ENCODE results near the gene RBP4. TPM values are rescaled to one million over a fixed set of nuclear protein-coding genes. Genes with fewer than 3 reads are reported as not detected.

The RBP4 gene
- polyA plus RNA-seq, 2 of the 4 experiments (the other 2 are of a cell fraction) = 6.0 to 8.2 TPM

GRCh38 chr10:93584445-93584844 is 16.6 kb downstream of the RBP4 start:
- TF ChIP-seq CTCF (IDR thresholded peaks at IDR 0.05) (no peak), EHMT2 (IDR thresholded peaks at IDR 0.05; ENCODE audit: low read depth) (no peak), KDM5A (IDR thresholded peaks at IDR 0.05) (no peak), ATOH8 (CRISPR knock-in tag; IDR thresholded peaks at IDR 0.05; ENCODE audit: low read depth) (no peak), HDAC2 (IDR thresholded peaks at IDR 0.05) (no peak), RARB (CRISPR knock-in tag; IDR thresholded peaks at IDR 0.05) (no peak), HES2 (IDR thresholded peaks at IDR 0.05) (no peak), HEYL (CRISPR knock-in tag; IDR thresholded peaks at IDR 0.05) (no peak), CBX2 (IDR thresholded peaks at IDR 0.05; ENCODE audit: borderline replicate concordance, low read depth) (no peak), MAX (IDR thresholded peaks at IDR 0.05) (no peak), TP53 (CRISPR knock-in tag; IDR thresholded peaks at IDR 0.05) (no peak), E2F6 (IDR thresholded peaks at IDR 0.05; ENCODE audit: borderline replicate concordance, low read depth) (no peak), CHD4 (IDR thresholded peaks at IDR 0.05; ENCODE audit: borderline replicate concordance) (no peak), ESRRA (IDR thresholded peaks at IDR 0.05; ENCODE audit: borderline replicate concordance, low read length) (no peak), HMGXB4 (CRISPR knock-in tag; IDR thresholded peaks at IDR 0.05; ENCODE audit: borderline replicate concordance) (no peak)
- POLR2A ChIA-PET = no interaction called here
- Histone ChIP-seq H3K4me3 (no peak overlapping the region), H3K4me2 (no peak overlapping the region), H3K27ac (no peak overlapping the region), H3K9me3 (peaks cover 6% of the 10 kb centered on the region; the same call in 1 of the 3 replicates), H3K4me1 (peaks cover under 1% of the 10 kb centered on the region; the same call in 2 of the 3 replicates)
- CTCF ChIA-PET = interaction anchor here (0.5 to 1.3 kb wide), 3 partner anchors 15 to 991 kb away, joined by 3 to 4 read pairs (median 4); no protein-coding TSS in a partner anchor
- no peak for ATAC-seq
- FAIRE-seq = no peak
- no peak for DNase-seq (ENCODE audit: low read depth in 1 of 2, low spot score in 1 of 2)
- WGBS (ENCODE audit: missing lambda C conversion rate) = 85% methylated on average over 7 of the region's 7 CpGs

- H3K9me3 ChIP-seq = peaks cover 7% of the 10 kb centered on the region; the same call in 1 of the 3 replicates
- peak; percentile 50; the same call in 1 of the 2 replicates for TF ChIP-seq RFX5 (IDR thresholded peaks at IDR 0.05)
- TF ChIP-seq HMGXB4 (CRISPR knock-in tag; IDR thresholded peaks at IDR 0.05; ENCODE audit: borderline replicate concordance) = no peak
- ChIA-PET POLR2A (no interaction called here), CTCF (interaction anchor here (0.6 kb wide), 1 partner anchor 23 kb away, joined by 3 read pairs; no protein-coding TSS in a partner anchor)
- WGBS (ENCODE audit: missing lambda C conversion rate) = 66% methylated on average over 6 of the region's 6 CpGs
- no peak overlapping the region for H3K4me2 ChIP-seq
- DNase-seq (ENCODE audit: low read depth in 1 of 2, low spot score in 1 of 2) = peak in 1 of 2 experiments; percentile 56
- H3K27ac ChIP-seq = no peak overlapping the region
- H3K4me3 ChIP-seq = no peak overlapping the region
- peak in 1 of 2 experiments; percentile 13; a peak in 2 of 6 replicates for ATAC-seq
- peaks cover 22% of the 10 kb centered on the region for H3K4me1 ChIP-seq
- no peak for FAIRE-seq
Observed at GRCh38 chr10:93580828-93581227, 20.2 kb downstream of the RBP4 start.

Data from A549 (cell line).